Spinal cord (tissue), 10 donors: Measurements from ENCODE around the gene PCDH9. TPM values are rescaled to one million over a fixed set of nuclear protein-coding genes. Genes with fewer than 3 reads are reported as not detected.
A peak's percentile ranks its signal among the peaks of the same experiment; 100 is the strongest.

ENCODE experiments used
- DNase-seq, 6 donors: peaks; one replicate each; pipeline versions ENCODE4 v3.0.0 to v3.0.0-alpha.2; 2013 to 2015; ENCODE audit warnings: low spot score in 6 of 6, low read depth in 4 of 6
- H3K27ac ChIP-seq: one replicate; pipeline ENCODE4 v1.5.1; 2013; ENCODE audit warnings: low read depth, low read length, control low read depth
- H3K27me3 ChIP-seq: one replicate; pipeline ENCODE4 v1.6.1; 2013; ENCODE audit warnings: low read length; ENCODE audit not compliant: control insufficient read depth, insufficient read depth
- H3K36me3 ChIP-seq: one replicate; pipeline ENCODE4 v1.6.1; 2013; ENCODE audit warnings: low read length; ENCODE audit not compliant: control insufficient read depth, insufficient read depth
- H3K4me1 ChIP-seq: one replicate; pipeline ENCODE4 v1.6.1; 2013; ENCODE audit warnings: low read length; ENCODE audit not compliant: control insufficient read depth, insufficient read depth
- H3K4me3 ChIP-seq: one replicate; pipeline ENCODE4 v1.5.1; 2013; ENCODE audit warnings: low read depth, low read length, control low read depth
- H3K9me3 ChIP-seq: one replicate; pipeline ENCODE4 v1.6.1; 2013; ENCODE audit warnings: low read length; ENCODE audit not compliant: control insufficient read depth, insufficient read depth
- WGBS: methylation state at CpG from one replicate; pipeline ENCODE4 v1.1.5; 2013; ENCODE audit warnings: missing lambda C conversion rate; ENCODE audit not compliant: insufficient coverage; 5-methylcytosine and 5-hydroxymethylcytosine counted together
- long read RNA-seq, 4 donors: transcript quantifications; one replicate each; lab custom pipeline, GENCODE V29; 2026
- polyA plus RNA-seq, 2 donors: library from polyadenylated mRNA; unstranded; fragments of 120-200 nt; gene quantifications; one replicate each; pipeline ENCODE4 v1.2.1, GENCODE V29; 2013; ENCODE audit not compliant: insufficient read length in 2 of 2
- total RNA-seq, 2 donors: library from RNA; depleted of rRNA in 1 of 2; stranded (reverse); fragments of 120-200 nt in 1 of 2; fragments of >200 nt in 1 of 2; gene quantifications; one replicate each; pipeline versions ENCODE4 v1.2.3 to v1.2.4, GENCODE V29; 2013 to 2014
- donor health status: healthy.

PCDH9 gene
- total RNA-seq, result 100 to 1,000 TPM in 1 of 2 donors, 10 to 100 TPM in 1; 62.8 to 180 TPM
- 10 to 100 TPM; 37.6 to 58.5 TPM for polyA plus RNA-seq
- long read RNA-seq, donor 1, full-length matches to known transcripts, result 11 of 11 reads
- long read RNA-seq, donor 1, partial matches to known transcripts, result 0 of 11 reads
- long read RNA-seq, donor 1, other reads (novel, unspliced or antisense), result 0 of 11 reads
- long read RNA-seq, donor 2, full-length matches to known transcripts, result 6 of 6 reads
- long read RNA-seq, donor 2, partial matches to known transcripts, result 0 of 6 reads
- long read RNA-seq, donor 2, other reads (novel, unspliced or antisense), result 0 of 6 reads
- long read RNA-seq, donor 3, full-length matches to known transcripts, result 8 of 8 reads
- long read RNA-seq, donor 3, partial matches to known transcripts, result 0 of 8 reads
- long read RNA-seq, donor 3, other reads (novel, unspliced or antisense), result 0 of 8 reads
- long read RNA-seq, donor 4, result 0 reads

- Histone ChIP-seq H3K9me3 (no peaks in the 10 kb centered on the region), H3K4me3 (peak within 1 kb of the TSS; percentile 98), H3K4me1 (peaks cover 5% of the 10 kb centered on the region), H3K36me3 (no peaks in the 10 kb centered on the region), H3K27me3 (no peaks in the 10 kb centered on the region), H3K27ac (peak within 1 kb of the TSS; percentile 99)
- peak in 2 of 6 donors; percentile 55 to 83 for DNase-seq
- under 1% methylated on average over 25 of the region's 26 CpGs for WGBS
These were observed at the start of gene PCDH9 for GRCh38 chr13:67229481-67230403. PCDH9 (minus strand) TSS chr13:67230336; CDS start chr13:67228440, 1,896 bp downstream.

- Histone ChIP-seq H3K4me1 (no peaks in the 10 kb centered on the region), H3K9me3 (no peaks in the 10 kb centered on the region), H3K36me3 (no peaks in the 10 kb centered on the region), H3K27ac (no peak overlapping the region), H3K27me3 (no peaks in the 10 kb centered on the region), H3K4me3 (no peak overlapping the region)
- WGBS, result 56% methylated on average over 1 of the region's 2 CpGs
- no peak for DNase-seq
These were observed 48.1 kb upstream of the PCDH9 start for GRCh38 chr13:67278235-67278634.

GRCh38 chr13:67277581-67277980 is 47.4 kb upstream of the PCDH9 start:
- no CpG with 5 or more reads among the region's 1 CpG for WGBS
- DNase-seq, result no peak
- H3K4me1 ChIP-seq, result no peaks in the 10 kb centered on the region
- no peaks in the 10 kb centered on the region for H3K9me3 ChIP-seq
- no peaks in the 10 kb centered on the region for H3K27me3 ChIP-seq
- no peak overlapping the region for H3K4me3 ChIP-seq
- no peaks in the 10 kb centered on the region for H3K36me3 ChIP-seq
- no peak overlapping the region for H3K27ac ChIP-seq

GRCh38 chr13:67275351-67275960 is 45.3 kb upstream of the PCDH9 start:
- H3K4me3 ChIP-seq, result no peak overlapping the region
- H3K4me1 ChIP-seq, result no peaks in the 10 kb centered on the region
- H3K27me3 ChIP-seq, result no peaks in the 10 kb centered on the region
- H3K27ac ChIP-seq, result no peak overlapping the region
- no peak for DNase-seq
- H3K9me3 ChIP-seq, result no peaks in the 10 kb centered on the region
- WGBS, result 86% methylated on average over 1 of the region's 6 CpGs
- H3K36me3 ChIP-seq, result no peaks in the 10 kb centered on the region

GRCh38 chr13:67273001-67273400 is 42.9 kb upstream of the PCDH9 start:
- H3K27ac ChIP-seq, result no peak overlapping the region
- no peak for DNase-seq
- no peaks in the 10 kb centered on the region for H3K4me1 ChIP-seq
- WGBS, result no CpG with 5 or more reads among the region's 1 CpG
- H3K27me3 ChIP-seq, result no peaks in the 10 kb centered on the region
- no peaks in the 10 kb centered on the region for H3K36me3 ChIP-seq
- H3K4me3 ChIP-seq, result no peak overlapping the region
- H3K9me3 ChIP-seq, result no peaks in the 10 kb centered on the region

GRCh38 chr13:67267136-67267535 is 37.0 kb upstream of the PCDH9 start:
- Histone ChIP-seq H3K9me3 (no peaks in the 10 kb centered on the region), H3K27ac (no peak overlapping the region), H3K27me3 (no peaks in the 10 kb centered on the region), H3K4me1 (no peaks in the 10 kb centered on the region), H3K36me3 (no peaks in the 10 kb centered on the region), H3K4me3 (no peak overlapping the region)
- no peak for DNase-seq
- 100% methylated on average over 2 of the region's 4 CpGs for WGBS

GRCh38 chr13:67259208-67259607 is 29.1 kb upstream of the PCDH9 start:
- H3K36me3 ChIP-seq, result no peaks in the 10 kb centered on the region
- no peaks in the 10 kb centered on the region for H3K9me3 ChIP-seq
- 86% methylated on average over 2 of the region's 5 CpGs for WGBS
- DNase-seq, result no peak
- H3K27me3 ChIP-seq, result no peaks in the 10 kb centered on the region
- no peaks in the 10 kb centered on the region for H3K4me1 ChIP-seq
- no peak overlapping the region for H3K4me3 ChIP-seq
- H3K27ac ChIP-seq, result peak overlapping the region; percentile 10

GRCh38 chr13:67258482-67258881 is 28.3 kb upstream of the PCDH9 start:
- no CpG with 5 or more reads among the region's 1 CpG for WGBS
- Histone ChIP-seq H3K4me3 (no peak overlapping the region), H3K27me3 (no peaks in the 10 kb centered on the region), H3K27ac (no peak overlapping the region), H3K9me3 (no peaks in the 10 kb centered on the region), H3K36me3 (no peaks in the 10 kb centered on the region), H3K4me1 (no peaks in the 10 kb centered on the region)
- no peak for DNase-seq

- Histone ChIP-seq H3K27me3 (no peaks in the 10 kb centered on the region), H3K9me3 (no peaks in the 10 kb centered on the region), H3K4me3 (no peak overlapping the region), H3K36me3 (no peaks in the 10 kb centered on the region), H3K4me1 (no peaks in the 10 kb centered on the region), H3K27ac (no peak overlapping the region)
- DNase-seq, result no peak
These were observed 8.7 kb upstream of the PCDH9 start for GRCh38 chr13:67238861-67239260.
